Glomerular endothelial cell (primary cell): ENCODE measurements around the gene ZNF580. TPM values are rescaled to one million over a fixed set of nuclear protein-coding genes. Genes with fewer than 3 reads are reported as not detected.

Source experiments
- DNase-seq: peaks from one replicate; pipeline ENCODE4 v3.0.0-alpha.2; 2011; ENCODE audit warnings: low read depth, low spot score; ENCODE audit errors: extremely low read depth
- total RNA-seq: library from RNA; depleted of rRNA; stranded (reverse); fragments of >200 nt; gene quantifications from 2 replicates; pipeline ENCODE4 v1.2.3, GENCODE V29; 2015

ZNF580 gene
- total RNA-seq, 1 donor from 2014 or later, result 28.9 TPM

DNA sequence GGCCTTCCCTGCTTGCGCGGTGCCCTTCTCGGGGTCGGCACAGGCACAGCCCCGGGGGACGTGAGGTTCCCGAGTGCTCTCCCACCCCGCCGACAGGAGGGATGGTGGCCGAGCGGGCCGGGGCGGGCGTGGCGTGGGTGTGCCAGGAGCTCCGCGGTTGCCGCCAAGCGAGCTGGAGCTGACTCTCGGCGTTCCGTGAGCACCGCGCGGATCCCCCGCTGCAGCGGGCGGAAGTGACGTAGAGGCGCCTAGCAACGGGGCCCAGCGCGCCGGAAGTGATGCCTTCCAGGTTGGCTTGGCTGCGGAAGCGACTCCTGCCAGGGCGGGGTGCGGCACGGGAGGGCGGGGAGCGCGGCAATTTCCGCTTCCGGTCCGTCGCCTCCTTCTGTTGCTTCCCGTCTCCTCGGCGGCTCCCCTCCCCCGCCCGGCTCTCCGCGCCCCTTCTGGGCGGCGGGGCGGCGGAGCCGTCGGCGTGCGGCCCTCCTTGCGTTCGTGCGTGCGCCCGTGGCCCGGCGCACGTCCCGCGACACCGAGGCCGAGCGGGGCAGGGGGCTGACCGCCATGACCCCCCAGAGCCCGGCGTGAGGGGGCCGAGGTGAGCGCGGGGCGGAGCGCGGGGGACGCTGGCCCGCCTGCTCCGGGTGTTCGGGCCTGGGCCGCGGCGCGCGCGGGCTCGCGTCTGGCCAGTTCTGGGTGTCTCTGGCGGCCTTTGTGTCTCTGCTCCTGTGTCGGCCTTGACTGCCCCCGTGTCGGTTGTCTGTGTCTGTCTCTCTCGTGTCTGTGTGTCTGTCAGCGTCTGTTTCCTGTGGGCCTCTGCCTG is 34.2 kb downstream of the ZNF580 start, which contains the start of gene EPN1:
EPN1 (plus strand) TSS at position 386 of the 820 bp plus-strand sequence. CDS start 3,402 bp downstream, outside the sequence.
- peak; percentile 54 for DNase-seq

DNA sequence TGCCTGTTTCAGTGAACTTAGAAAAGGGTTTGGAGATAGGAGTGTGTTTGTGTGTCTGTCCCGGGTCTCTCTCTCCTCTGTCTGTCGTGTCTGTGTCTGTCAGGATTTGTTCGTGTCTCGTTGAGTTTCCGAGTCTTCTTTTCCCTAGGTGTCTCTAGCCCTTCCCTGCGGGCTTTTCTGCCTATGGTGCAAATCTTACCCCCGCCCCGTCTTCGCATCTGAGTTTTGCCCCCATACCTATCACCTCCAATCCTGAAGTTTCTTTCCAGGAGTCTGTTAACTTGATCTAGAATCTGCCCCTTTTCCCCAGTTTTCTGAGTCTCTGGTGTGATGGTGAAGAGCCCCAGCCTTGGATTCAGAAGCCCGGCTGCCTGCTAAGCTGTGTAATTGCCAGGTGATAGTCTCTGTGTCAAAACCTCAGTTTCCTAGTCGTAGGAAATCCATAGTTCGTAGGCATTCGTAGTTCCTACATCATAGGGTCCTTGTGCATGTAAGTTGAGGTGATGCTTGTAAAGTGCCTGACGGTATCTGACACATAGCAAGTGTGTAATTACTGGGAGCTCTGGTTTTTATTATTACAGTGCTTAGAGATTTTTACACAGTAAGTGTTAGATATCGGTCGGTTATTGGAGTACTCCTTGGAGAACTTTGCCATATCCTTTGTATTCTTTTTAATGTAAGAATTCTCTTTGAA is 35.0 kb downstream of the ZNF580 start:
- DNase-seq, result no peak

DNA sequence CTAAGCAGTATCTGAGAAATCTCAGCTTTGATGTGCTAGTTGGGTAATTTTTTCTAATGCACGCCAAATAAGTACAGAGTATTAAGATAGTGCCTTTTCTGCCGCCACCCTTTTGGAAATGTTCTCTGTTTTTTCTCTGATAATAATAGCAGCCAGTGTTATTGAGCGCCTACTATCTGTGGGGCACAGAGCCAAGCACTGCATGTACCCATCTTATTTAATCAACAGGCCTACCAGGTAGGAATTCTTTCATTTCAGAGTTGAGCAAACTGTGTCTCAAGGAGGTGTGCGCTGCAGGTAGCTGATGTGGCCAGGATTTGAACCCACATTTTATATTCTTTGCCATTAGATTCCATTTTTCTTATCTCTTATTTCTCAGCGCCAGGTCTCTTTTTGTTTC is 35.6 kb downstream of the ZNF580 start:
- no peak for DNase-seq

DNA sequence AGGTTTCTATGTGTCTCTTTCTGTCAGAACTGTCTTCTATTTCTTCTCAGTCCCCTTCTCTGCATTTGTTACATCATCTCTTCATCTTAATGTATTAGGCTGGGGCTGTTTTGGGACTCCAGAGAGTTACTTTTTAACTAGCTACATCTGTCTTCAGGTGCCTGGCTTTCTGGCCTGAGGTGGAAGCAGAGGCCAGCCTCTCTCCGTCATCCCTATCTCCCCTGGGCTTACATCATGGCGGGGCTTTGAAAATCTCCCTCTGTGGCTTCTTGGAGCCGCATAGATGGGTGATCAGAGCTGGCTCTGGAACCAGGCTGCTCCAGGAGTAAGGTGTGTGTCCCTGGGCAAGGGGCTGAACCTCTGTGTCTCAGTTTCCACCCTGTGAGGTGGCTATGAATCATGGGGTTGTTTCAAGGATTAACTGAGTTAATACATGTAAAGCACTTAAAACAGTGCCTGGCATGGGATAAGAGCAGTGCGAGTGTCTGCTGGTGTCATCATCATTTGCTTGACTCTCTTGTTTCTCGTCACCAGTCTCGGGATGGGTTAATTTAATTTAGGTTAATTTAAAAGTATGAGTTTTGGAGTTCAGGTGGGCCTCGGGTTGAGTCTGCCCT is 36.2 kb downstream of the ZNF580 start:
- DNase-seq, result no peak

DNA sequence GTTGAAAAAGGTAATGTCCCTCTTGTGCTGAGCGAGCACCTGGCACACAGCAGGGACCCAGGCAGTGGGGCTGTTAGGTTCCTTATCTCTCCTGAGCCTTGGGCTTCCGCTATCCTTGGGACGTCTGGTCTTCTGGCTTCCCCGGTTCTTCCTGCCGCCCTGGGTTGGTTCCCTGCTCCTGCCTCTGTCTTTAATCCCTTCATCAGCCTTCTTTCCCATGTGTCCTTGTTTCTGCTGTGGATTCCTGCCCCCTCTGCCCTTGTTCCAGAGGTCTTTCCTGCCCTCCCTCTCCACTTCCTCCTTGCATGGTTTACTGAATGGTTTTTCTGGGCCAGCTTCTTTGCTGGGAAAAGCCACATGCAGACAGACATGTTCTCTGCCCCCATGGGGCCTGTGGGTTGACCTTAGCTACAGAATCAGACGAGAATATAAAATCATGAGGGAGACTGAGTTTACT is 36.8 kb downstream of the ZNF580 start:
- no peak for DNase-seq

DNA sequence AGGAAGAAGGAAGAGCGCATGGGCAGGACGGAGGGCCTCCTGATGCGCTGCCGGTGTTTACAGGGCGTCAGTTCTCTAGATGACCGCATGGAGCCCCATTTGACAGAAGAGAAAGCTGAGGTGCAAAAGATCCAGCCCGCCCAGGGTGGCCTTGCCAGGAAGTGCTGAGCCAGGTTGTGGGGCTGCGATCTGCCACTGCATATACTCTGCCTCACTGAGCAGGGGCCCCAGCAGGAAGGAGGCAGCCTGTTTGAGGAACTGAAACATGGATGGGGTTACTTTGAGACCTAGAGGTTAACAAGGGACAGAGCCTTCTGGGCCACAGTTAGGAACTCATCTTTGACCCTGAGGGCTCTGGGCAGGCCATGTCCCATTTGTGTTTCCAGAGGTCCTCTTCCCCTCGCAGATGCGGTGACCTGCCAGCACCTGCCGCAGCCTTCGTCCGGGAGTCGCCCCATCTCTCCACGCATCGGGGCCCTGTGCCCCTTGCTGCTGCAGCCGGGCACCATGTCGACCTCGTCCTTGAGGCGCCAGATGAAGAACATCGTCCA is 37.4 kb downstream of the ZNF580 start:
- DNase-seq, result no peak

DNA sequence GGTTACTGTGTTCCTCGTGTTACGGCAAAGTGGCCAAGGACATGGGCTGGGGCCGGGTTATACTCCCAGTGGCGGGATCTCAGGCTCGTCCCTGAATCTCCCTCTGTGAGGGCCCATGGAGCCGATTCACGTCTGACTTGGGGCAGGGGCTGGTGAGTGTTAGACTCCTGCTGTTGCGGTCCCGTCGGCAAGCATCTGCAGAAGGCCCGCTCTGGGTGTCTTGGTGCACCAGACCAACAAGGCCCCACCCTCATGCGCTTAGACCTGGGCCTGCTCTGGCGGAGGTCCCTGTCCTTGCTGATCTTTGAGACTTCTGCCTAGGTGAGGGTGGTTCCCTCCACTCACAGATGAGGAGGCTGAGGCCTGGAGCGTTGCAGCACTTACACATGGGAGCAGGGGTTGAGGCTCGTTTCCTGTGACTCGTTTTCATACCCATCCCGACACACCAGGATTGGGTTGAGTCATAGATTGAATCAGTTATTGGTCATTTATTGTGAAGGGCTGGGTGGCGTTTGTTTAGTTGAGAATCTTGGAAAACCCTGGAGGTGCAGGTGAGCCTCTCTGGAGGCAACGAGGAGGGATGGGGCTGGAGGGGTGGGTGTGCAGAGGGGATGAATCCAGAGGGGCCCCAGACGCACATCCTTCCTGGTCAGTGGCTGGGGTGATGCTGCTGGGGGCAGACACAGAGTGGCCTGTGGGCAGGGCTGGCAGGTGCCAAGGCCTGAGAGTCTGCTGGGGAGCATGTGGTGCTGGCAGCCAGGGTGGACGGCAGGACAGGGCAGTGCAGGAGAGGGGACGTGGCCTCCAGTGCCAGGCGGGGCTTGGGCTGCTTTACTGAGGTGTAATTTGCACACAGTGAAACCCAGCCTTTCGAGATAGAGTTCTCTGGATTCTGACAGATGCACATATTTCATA is 38.8 kb downstream of the ZNF580 start:
- DNase-seq, result no peak

DNA sequence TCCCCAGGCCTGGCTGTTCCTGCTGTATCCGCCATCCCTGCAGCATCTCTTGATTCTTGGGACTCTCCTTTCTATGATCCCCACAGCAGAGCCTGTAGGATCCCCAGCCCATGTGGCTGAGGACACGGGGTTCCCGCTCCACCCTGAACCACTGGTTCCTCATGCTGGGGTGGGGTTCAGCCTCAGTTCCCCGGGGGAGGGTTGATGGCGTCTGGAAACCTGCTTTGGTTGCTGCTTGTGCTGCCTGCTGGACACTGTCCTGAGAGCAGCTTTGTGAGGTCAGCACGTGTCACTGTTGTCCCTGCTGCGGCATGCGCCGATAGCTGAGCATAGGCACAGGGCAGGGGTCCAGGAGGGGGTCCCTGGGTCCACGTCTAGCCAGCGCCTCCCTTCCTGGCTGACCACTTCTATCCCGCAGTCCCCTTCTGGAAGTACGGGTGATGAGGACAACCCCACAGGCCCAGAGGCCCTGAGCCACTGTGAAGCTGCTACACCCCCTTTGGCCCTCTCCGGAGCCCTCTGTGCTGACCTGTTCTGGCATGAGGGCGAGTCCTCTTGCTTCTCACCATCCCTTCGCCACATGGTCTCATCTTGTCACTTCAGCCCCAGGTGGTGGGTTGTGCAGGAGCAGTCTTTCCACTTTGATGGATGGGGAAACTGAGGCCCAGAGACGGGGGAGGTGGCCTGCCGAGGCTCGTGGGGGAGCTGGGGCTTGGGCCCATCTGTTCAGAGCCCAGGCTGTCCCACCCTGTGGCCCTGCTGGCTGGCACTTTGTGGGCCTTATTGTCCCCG is 39.7 kb downstream of the ZNF580 start:
- DNase-seq, result no peak

DNA sequence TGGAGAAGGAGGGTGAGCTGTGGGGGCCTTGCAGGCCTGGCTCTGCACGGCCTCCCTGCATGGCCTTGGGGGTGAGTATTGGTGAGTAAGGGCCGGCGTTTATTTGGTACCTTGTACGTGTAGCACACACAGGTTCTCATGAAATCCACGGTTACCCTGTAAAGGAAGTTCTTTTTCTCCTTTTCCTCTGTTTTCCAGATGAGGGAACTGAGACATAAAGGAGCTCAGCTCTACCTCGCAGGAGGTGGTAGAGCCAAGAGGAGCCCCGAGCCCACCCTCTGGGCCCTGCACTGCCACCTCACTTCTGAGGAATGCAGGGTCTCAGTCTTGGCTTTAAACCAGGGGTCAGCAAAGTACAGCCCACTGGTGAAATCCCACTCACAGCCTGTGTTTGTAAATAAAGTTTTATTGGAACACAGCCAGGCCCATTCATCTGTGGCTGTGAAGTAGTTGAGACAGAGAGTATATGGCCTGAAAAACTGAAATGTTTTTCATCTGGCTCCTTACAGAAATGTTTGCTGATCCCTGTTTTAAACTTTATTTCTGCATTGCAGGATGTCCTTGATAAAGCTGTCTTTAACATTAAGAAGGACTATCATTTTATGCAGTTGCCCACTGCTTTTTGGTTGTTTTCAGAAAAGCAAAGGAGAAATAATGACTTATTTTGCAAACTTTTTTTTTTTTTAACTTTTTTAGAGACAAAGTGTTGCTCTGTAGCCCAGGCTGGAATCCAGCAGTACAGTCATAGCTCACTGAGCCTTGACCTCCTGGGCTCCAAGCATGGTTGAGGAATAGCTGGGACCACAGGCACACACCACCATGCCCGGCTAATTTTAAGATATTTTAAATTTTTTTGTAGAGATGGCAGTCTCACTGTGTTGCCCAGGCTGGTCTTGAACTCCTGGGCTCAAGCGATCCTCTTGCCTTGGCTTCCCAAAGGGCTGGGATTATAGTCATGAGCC is 40.6 kb downstream of the ZNF580 start:
- DNase-seq, result no peak

DNA sequence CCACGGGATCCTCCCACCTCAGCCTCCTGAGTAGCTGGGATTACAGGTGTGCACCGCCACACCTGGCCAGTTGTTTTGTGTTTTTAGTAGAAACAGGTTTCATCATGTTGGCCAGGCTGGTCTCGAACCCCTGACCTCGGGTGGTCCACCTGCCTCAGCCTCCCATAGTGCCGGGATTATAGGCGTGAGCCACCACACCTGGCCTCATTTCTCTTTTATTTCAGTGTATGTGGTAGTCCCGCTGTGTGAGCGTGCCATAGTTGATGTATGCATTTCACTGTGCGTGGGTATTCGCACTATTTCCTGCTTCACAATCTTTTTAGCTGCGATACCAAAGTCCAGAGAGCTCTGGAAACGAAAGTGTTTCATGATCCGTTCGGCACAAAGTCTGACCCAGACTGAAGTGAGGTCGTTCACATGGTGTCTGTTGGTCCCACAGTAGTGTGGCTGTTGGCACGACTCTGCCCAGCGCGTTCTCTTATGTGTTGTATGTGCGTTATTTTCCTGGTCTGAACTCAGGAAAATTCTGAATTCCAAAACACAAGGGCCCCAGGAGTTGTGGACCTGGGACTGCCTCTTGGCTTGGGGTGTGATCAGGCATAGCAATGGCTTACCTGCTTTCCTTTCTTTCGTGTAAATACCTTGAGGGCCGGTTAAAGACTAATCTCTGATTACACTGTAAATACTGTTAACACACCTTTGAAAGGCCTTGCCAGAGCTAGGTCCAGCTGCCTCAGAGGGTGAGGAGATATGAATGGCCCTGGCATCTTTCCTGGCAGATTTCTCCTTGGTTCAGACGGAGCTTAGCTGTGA is 42.9 kb downstream of the ZNF580 start:
- DNase-seq, result no peak

DNA sequence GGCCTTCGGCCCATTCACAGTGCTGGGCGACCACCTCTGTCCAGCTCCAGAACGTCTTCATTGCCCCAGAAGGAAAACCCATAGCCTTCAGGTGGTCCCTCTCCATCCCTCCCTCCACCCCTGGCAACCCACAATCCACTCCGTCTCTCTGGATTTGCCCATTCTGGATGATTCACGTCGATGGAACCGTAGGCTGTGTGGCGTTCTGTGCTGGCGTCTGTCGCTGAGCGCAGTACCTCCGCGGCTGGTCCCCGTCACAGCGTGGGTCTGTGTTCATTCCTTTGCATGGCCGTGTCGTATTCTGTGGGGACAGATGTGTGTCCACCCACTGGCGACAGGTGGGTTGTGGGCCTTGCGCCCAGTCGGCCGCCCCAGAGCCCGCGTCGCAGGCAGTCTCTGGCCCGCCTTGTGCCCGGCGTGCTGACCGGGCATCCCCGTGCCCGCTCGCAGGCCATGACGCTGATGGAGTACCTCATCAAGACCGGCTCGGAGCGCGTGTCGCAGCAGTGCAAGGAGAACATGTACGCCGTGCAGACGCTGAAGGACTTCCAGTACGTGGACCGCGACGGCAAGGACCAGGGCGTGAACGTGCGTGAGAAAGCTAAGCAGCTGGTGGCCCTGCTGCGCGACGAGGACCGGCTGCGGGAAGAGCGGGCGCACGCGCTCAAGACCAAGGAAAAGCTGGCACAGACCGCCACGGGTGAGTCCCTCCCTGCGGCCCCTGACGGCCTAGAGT is 44.3 kb downstream of the ZNF580 start:
- DNase-seq, result no peak

DNA sequence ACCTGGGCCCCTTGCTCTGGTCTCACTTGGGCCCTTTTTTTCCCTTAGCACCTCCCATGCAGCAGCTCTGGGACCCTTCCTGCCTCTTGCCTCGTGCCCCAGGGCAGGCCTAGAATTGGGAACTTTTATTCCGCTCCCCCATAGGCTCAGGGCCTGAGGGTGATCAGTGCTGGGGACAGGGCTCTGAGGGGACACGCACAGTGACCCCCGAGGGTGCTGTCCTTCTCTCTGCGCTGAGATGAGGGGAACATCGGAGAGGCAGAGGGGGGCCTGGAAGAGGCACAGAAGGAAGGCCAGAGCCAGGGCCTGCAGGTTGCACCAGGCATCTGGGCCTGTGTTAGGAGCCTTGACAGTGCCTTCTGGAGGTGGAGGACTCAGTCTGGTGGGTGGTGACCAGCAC is 45.0 kb downstream of the ZNF580 start:
- DNase-seq, result no peak

DNA sequence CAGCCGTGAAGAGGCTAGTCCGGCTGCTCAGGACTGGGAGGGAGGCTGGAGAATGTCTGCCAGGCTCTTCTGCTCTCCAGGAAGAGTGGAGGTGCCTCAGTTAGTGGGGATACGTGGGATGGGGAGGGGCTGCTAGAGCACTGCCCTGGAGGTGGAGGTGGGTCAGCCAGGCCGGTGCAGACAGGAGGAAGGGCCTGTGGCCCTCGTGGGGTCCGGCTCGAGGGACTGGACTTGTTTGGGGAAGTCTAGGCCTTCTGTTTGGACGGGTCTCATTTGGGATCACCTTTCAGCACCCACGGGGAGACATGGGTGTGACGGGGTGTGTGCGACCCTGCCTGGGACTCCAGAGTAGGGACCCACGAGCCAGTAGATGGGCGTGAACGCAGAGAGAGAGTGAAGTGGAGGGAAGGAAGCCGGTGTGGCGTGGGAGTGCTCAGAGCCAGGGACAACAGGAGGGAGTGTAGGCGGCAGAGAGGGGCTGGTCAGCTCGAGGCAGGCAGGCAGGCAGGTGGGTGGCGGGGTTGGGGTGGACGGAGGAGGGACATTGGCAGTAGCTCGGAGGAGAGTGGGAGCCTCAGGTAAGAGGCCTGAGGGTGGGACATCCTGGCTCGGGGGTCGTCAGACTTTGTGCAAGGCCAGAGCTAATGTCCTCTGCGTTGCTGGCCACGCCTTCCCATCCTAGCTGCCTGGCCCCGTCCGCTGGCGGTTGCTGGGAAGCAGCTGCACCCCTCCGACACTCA is 45.7 kb downstream of the ZNF580 start:
- no peak for DNase-seq

DNA sequence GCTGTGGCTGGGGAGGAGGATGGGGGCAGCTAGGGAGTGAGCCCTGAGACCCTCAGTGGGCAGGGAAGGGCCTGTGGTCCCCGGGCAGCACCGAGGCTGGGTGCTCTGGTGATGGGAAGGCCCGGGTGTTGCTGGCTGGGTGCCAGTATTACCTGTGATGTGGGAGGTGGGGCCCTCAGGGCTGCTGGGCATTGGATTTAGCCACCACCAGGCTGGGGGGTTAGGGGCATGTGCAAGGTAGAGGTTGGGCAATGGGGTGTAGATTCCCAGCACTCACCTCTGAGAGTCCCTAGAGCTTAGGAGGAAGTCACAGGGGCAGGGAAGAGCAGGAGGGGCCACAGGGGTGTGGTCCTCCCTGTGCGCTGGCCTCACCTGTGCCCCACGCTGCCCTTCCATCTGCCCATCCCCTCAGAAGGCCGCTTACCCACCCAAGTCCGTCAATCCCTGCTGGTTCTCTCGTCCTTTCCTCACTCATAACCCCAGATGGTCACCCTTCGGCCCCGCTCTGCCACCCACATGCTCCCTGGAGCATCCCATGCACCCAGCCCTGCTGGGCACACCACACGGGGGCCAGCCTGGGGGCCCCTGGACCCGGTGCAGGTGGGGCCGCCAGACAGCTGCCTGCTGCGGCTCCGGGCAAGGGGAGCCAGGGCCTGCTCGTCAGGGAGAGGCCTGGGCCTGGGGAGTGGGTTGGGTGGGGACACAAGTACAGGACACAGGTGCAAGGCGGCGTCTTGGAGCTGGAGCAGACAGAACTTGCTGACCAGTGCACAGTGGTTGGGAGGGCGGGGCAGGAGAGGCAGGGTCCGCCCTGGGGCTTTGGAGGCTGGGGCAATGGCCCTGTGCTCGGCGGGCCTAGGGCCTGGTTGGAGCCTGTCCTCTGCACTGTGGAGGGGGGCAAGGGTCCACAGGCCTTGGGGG is 46.7 kb downstream of the ZNF580 start:
- no peak for DNase-seq
